ENCODE data around the gene GRSF1. TPM values are rescaled to one million over a fixed set of nuclear protein-coding genes. Genes with fewer than 3 reads are reported as not detected.

Gene GRSF1
- total RNA-seq, 2 experiments from 2014 or later, result 32.8 to 67.0 TPM

DNA sequence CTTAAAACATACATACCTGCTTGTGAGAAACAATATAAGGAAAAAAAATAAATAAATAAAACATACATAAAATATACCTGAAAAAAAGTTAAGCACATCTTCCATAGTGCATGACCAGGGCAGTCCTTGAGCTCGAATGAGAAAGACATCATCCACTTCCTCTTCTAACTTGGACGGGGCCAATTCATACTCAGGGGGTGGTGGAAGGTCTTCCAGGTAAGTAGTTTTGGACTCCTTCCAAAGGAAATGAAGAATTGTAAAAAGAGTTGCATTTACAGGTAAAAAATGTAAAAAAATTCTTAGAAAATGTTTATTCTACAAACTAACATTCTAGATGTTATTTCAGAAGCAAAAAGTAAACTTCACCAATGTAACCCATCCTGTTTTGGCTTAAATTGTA lies 3.6 kb downstream of the GRSF1 start:
- H3K9me2 ChIP-seq (ENCODE audit: insufficient read depth, low read length), result no peaks in the 10 kb centered on the region
- no peaks in the 10 kb centered on the region for H3K9me3 ChIP-seq (ENCODE audit: low read length)
- TF ChIP-seq EZH2phosphoT487 (IDR thresholded peaks at IDR 0.05; ENCODE audit: borderline replicate concordance, low read depth, low read length), result no peak
- TF ChIP-seq, protein P1, sequence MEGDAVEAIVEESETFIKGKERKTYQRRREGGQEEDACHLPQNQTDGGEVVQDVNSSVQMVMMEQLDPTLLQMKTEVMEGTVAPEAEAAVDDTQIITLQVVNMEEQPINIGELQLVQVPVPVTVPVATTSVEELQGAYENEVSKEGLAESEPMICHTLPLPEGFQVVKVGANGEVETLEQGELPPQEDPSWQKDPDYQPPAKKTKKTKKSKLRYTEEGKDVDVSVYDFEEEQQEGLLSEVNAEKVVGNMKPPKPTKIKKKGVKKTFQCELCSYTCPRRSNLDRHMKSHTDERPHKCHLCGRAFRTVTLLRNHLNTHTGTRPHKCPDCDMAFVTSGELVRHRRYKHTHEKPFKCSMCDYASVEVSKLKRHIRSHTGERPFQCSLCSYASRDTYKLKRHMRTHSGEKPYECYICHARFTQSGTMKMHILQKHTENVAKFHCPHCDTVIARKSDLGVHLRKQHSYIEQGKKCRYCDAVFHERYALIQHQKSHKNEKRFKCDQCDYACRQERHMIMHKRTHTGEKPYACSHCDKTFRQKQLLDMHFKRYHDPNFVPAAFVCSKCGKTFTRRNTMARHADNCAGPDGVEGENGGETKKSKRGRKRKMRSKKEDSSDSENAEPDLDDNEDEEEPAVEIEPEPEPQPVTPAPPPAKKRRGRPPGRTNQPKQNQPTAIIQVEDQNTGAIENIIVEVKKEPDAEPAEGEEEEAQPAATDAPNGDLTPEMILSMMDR (conservative IDR thresholded peaks at IDR 0.05; ENCODE audit: low read length), result no peak
- ChIA-PET CTCF (ENCODE audit: unreplicated experiment) (no interaction called here), POLR2A (interaction anchor here (1.0 kb wide), 2 partner anchors 10 to 130 kb away, joined by 3 read pairs; no protein-coding TSS in a partner anchor)
- H3K36me3 ChIP-seq (ENCODE audit: insufficient read depth, low read length), result peaks cover 62% of the 10 kb centered on the region
- peak overlapping the region; percentile 17 for H3K4me3 ChIP-seq (ENCODE audit: low read depth, low read length, poor library complexity, severe bottlenecking)
- H4K20me1 ChIP-seq (ENCODE audit: insufficient read depth, low read length), result peaks cover 14% of the 10 kb centered on the region
- DNase-seq (ENCODE audit: low spot score), result no peak
- peak overlapping the region; percentile 52 for H3K4me2 ChIP-seq (ENCODE audit: low read length)
- no TSS peak for BruUV-seq (replicated peaks)
- peaks cover 58% of the 10 kb centered on the region for H3K79me2 ChIP-seq (ENCODE audit: insufficient read depth, low read depth, low read length)
- peaks cover 25% of the 10 kb centered on the region for H3K4me1 ChIP-seq (ENCODE audit: insufficient read depth, low read length, poor library complexity, severe bottlenecking)
- intact Hi-C loops (cut with micrococcal nuclease; ENCODE audit: unreplicated experiment), result loop anchor here (5.0 kb wide), 2 partner anchors 84 to 149 kb away; partner anchors contain the start of gene UTP3
- H3K27ac ChIP-seq (ENCODE audit: low read depth, low read length, poor library complexity, severe bottlenecking), result no peak overlapping the region
- no peak overlapping the region for H2AFZ ChIP-seq (ENCODE audit: low read length)

DNA sequence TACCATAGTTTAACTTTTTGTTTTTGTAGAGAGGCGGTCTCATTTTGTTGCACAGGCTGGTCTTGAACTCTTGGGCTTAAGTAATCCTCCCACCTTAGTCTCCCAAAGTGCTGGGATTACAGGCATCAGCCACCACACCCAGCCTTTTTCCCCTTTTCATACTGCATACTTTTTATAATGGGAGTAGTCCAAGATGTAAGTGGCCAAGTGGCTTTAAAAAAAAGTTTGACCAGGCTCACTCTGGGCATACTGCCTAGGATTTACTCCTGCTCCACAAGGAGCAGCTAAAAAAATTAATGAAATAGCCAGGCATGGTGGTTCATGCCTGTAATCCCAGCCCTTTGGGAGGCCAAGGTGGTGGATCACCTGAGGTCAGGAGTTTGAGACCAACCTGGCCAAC lies 6.0 kb downstream of the GRSF1 start:
- Histone ChIP-seq H3K36me3 (ENCODE audit: insufficient read depth, low read length) (peaks cover 85% of the 10 kb centered on the region), H3K9me3 (ENCODE audit: low read length) (no peaks in the 10 kb centered on the region), H3K27ac (ENCODE audit: low read depth, low read length, poor library complexity, severe bottlenecking) (no peak overlapping the region), H4K20me1 (ENCODE audit: insufficient read depth, low read length) (peaks cover 14% of the 10 kb centered on the region), H3K9me2 (ENCODE audit: insufficient read depth, low read length) (no peaks in the 10 kb centered on the region), H3K4me1 (ENCODE audit: insufficient read depth, low read length, poor library complexity, severe bottlenecking) (peaks cover 22% of the 10 kb centered on the region), H3K4me2 (ENCODE audit: low read length) (no peak overlapping the region), H2AFZ (ENCODE audit: low read length) (no peak overlapping the region), H3K79me2 (ENCODE audit: insufficient read depth, low read depth, low read length) (peaks cover 54% of the 10 kb centered on the region), H3K4me3 (ENCODE audit: low read depth, low read length, poor library complexity, severe bottlenecking) (no peak overlapping the region)
- no peak for TF ChIP-seq EZH2phosphoT487 (IDR thresholded peaks at IDR 0.05; ENCODE audit: borderline replicate concordance, low read depth, low read length)
- TF ChIP-seq, protein P1 (conservative IDR thresholded peaks at IDR 0.05; ENCODE audit: low read length), result no peak
- DNase-seq (ENCODE audit: low spot score), result no peak
- ChIA-PET CTCF (ENCODE audit: unreplicated experiment) (no interaction called here), POLR2A (no interaction called here)
- intact Hi-C loops (cut with micrococcal nuclease; ENCODE audit: unreplicated experiment), result loop anchor here (2.0 kb wide), 1 partner anchor 15 kb away; no protein-coding TSS in a partner anchor
- BruUV-seq (replicated peaks), result no TSS peak

DNA sequence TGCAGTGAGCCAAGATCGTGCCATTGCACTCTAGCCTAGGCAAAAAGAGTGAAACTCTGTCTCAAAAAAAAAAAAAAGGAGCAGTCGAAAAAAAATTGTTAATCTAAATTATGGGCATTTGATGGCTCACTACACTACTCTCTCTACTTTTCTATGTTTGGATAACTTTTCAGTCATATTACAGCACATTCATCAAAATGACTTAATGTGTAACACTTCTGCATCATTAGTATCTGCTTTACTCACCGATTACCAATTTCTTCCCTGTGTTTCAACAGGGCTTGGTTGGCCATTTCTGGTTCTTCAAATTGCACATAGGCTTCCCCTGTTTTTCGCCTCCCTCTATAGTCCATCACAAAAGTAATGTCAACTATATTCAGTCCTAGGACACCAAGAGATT lies 8.4 kb downstream of the GRSF1 start:
- no peaks in the 10 kb centered on the region for H3K9me3 ChIP-seq (ENCODE audit: low read length)
- H2AFZ ChIP-seq (ENCODE audit: low read length), result no peak overlapping the region
- no peak overlapping the region for H3K27ac ChIP-seq (ENCODE audit: low read depth, low read length, poor library complexity, severe bottlenecking)
- intact Hi-C loops (cut with micrococcal nuclease; ENCODE audit: unreplicated experiment), result no loop called here
- no TSS peak for BruUV-seq (replicated peaks)
- peaks cover 95% of the 10 kb centered on the region for H3K36me3 ChIP-seq (ENCODE audit: insufficient read depth, low read length)
- H3K9me2 ChIP-seq (ENCODE audit: insufficient read depth, low read length), result no peaks in the 10 kb centered on the region
- no peak overlapping the region for H3K4me2 ChIP-seq (ENCODE audit: low read length)
- peaks cover 30% of the 10 kb centered on the region for H3K79me2 ChIP-seq (ENCODE audit: insufficient read depth, low read depth, low read length)
- POLR2A ChIA-PET, result no interaction called here
- H4K20me1 ChIP-seq (ENCODE audit: insufficient read depth, low read length), result peaks cover 2% of the 10 kb centered on the region; the same call in 1 of the 2 replicates
- peaks cover 3% of the 10 kb centered on the region for H3K4me1 ChIP-seq (ENCODE audit: insufficient read depth, low read length, poor library complexity, severe bottlenecking)
- DNase-seq (ENCODE audit: low spot score), result no peak
- H3K4me3 ChIP-seq (ENCODE audit: low read depth, low read length, poor library complexity, severe bottlenecking), result no peak overlapping the region
- CTCF ChIA-PET (ENCODE audit: unreplicated experiment), result no interaction called here
- TF ChIP-seq, protein P1 (conservative IDR thresholded peaks at IDR 0.05; ENCODE audit: low read length), result no peak
- TF ChIP-seq EZH2phosphoT487 (IDR thresholded peaks at IDR 0.05; ENCODE audit: borderline replicate concordance, low read depth, low read length), result no peak
